ENCODE measurements around the gene NINL.
"Not testable (repeated sequence)": the region's sequence is repeated elsewhere in the genome, so short reads cannot be mapped to it uniquely, and the experiment has no call there.

The NINL gene

GRCh38 chr20:25481235-25481917 is 104.0 kb downstream of the NINL start:
- DNase-seq = no peak

GRCh38 chr20:25480797-25481196 is 104.5 kb downstream of the NINL start:
- DNase-seq = no peak

- no peak for DNase-seq
Observed at GRCh38 chr20:25480156-25480555, 105.2 kb downstream of the NINL start.

- no peak for DNase-seq
Observed at GRCh38 chr20:25479638-25480037, 105.7 kb downstream of the NINL start.

GRCh38 chr20:25478889-25479568 is 106.3 kb downstream of the NINL start:
- no peak for DNase-seq

GRCh38 chr20:25477014-25477882 is 108.1 kb downstream of the NINL start:
- no peak for DNase-seq

- no peak for DNase-seq
Observed at GRCh38 chr20:25476106-25477013, 109.0 kb downstream of the NINL start.

- DNase-seq = not testable (repeated sequence)
Observed at GRCh38 chr20:25473297-25473696, 112.0 kb downstream of the NINL start.

GRCh38 chr20:25471020-25471419 is 114.3 kb downstream of the NINL start:
- DNase-seq = no peak

- DNase-seq = no peak
Observed at GRCh38 chr20:25470045-25470444, 115.3 kb downstream of the NINL start.

- no peak for DNase-seq
Observed at GRCh38 chr20:25469558-25469957, 115.8 kb downstream of the NINL start.

- DNase-seq = no peak
Observed at GRCh38 chr20:25468126-25469075, 116.9 kb downstream of the NINL start.

- DNase-seq = no peak
Observed at GRCh38 chr20:25467441-25467840, 117.9 kb downstream of the NINL start.

- no peak for DNase-seq
Observed at GRCh38 chr20:25466846-25467245, 118.5 kb downstream of the NINL start.

GRCh38 chr20:25465243-25466135 is 119.8 kb downstream of the NINL start:
- no peak for DNase-seq

GRCh38 chr20:25464501-25465242 is 120.7 kb downstream of the NINL start:
- DNase-seq = no peak

GRCh38 chr20:25461786-25462545 is 123.4 kb downstream of the NINL start:
- DNase-seq = no peak

- DNase-seq = no peak
Observed at GRCh38 chr20:25461281-25461650, 124.1 kb downstream of the NINL start.
